ENCODE data around the gene EPM2AIP1. TPM values are rescaled to one million over a fixed set of nuclear protein-coding genes. Genes with fewer than 3 reads are reported as not detected.

Gene EPM2AIP1
- 21.0 and 21.7 TPM in 2 replicates for total RNA-seq

DNA sequence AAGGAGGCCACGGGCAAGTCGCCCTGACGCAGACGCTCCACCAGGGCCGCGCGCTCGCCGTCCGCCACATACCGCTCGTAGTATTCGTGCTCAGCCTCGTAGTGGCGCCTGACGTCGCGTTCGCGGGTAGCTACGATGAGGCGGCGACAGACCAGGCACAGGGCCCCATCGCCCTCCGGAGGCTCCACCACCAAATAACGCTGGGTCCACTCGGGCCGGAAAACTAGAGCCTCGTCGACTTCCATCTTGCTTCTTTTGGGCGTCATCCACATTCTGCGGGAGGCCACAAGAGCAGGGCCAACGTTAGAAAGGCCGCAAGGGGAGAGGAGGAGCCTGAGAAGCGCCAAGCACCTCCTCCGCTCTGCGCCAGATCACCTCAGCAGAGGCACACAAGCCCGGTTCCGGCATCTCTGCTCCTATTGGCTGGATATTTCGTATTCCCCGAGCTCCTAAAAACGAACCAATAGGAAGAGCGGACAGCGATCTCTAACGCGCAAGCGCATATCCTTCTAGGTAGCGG lies at the start of gene EPM2AIP1:
TSS of gene EPM2AIP1 (minus strand) at position 326 of the 520 bp plus-strand sequence. CDS start at position 272, 54 bp downstream.

DNA sequence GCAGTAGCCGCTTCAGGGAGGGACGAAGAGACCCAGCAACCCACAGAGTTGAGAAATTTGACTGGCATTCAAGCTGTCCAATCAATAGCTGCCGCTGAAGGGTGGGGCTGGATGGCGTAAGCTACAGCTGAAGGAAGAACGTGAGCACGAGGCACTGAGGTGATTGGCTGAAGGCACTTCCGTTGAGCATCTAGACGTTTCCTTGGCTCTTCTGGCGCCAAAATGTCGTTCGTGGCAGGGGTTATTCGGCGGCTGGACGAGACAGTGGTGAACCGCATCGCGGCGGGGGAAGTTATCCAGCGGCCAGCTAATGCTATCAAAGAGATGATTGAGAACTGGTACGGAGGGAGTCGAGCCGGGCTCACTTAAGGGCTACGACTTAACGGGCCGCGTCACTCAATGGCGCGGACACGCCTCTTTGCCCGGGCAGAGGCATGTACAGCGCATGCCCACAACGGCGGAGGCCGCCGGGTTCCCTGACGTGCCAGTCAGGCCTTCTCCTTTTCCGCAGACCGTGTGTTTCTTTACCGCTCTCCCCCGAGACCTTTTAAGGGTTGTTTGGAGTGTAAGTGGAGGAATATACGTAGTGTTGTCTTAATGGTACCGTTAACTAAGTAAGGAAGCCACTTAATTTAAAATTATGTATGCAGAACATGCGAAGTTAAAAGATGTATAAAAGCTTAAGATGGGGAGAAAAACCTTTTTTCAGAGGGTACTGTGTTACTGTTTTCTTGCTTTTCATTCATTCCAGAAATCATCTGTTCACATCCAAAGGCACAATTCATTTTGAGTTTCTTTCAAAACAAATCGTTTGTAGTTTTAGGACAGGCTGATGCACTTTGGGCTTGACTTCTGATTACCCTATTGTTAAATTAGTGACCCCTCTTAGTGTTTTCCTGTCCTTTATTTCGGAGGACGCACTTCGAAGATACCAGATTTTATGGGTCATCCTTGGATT lies 674 bp upstream of the EPM2AIP1 start, which contains the start of gene MLH1:
TSS of gene MLH1 (plus strand) at position 193 of the 958 bp plus-strand sequence. CDS start at position 223, 30 bp downstream.

DNA sequence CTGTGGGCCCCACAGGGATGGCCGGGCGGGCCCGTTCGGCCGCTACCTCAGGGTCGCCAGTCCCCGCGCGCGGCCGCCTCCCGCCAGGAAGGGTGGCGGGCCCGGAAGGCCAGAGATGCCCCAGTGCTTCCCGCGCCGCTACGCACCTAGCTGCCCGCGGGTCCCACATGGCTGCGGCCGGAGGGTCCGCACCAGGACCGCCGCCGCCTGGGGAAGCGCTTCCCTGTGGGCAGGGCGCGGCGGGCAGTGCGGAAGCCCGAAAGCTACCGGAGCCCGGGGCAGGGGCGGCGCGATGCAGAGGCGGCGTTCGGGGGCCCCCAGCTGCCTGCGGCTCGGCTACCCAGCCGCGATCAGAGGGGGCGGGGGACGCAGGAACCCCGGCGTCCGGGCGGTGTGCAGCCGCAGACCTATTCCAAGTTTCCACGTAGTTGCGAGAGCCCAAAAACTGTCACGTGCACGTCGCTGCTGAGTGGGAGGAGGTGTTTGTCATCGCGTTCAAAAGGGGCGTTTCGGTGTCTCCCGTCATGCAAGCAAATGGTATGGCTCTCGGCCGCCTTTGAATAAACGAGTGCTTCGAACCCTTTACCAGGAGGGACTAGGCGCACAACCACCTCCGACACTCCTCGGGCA lies 48.2 kb downstream of the EPM2AIP1 start, which contains the start of gene TRANK1:
TSS of gene TRANK1 (minus strand) at position 414 of the 630 bp plus-strand sequence. CDS start at position 169, 245 bp downstream.

Other genes starting within 250 kb of the EPM2AIP1 start
- under 0.01 TPM in 1 of 2 replicates, not detected in the other for gene DCLK3, start 228.6 kb downstream of the EPM2AIP1 start, total RNA-seq
- gene TRANK1, start 48.1 kb downstream of the EPM2AIP1 start, total RNA-seq = 7.7 and 20.2 TPM in 2 replicates
- 52.7 and 67.7 TPM in 2 replicates for gene MLH1, start 387 bp upstream of the EPM2AIP1 start, total RNA-seq
- 84.0 and 89.6 TPM in 2 replicates for gene LRRFIP2, start 181.5 kb upstream of the EPM2AIP1 start, total RNA-seq